NOMO-1 treated with DMSO at 0.1 percent for 48 hours (cell line): ENCODE data around the gene NOS3.

Experiments used
- DNase-seq: peaks from one replicate; lab custom pipeline; 2025; ENCODE audit not compliant: unreplicated experiment; lab: John Stamatoyannopoulos, UW

NOS3 gene

DNA sequence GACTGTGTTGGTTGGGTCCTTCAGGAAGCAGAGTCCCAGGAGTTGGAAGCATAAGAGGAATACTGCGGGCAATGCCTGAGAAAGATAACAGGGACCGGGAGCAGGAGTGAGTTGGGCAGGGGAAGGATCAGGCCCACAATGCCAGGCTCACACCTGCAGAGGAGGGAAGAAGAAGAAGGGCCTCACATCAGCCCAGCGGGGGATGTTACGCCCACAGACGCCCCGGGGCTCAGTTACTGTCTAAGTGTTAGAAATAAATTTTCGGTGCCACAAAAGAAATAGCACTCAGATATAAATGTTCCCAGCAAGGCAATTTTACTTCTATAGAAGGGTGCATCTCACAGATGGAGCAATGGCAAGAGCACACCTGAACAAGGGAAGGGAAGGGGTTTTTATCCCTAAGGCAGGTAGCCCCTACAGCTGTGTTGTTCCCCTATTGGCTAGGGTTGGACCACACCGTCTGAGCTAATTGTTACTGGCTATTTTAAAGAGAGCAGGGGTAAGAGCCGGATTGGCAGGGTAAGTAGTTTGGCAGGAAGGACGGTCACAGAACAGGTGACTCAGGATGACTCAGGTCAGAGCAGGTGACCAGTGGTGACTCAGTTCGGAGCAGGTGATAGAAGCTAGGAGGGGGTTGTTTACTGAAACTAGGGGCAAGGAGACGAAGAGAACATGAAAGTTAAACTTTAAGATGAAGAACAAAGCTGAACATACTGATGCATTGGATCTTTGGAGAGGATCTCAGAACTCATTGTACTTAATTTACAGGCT is at the start of gene NOS3:
NOS3 (plus strand) TSS at position 602 of the 771 bp plus-strand sequence. CDS start 2,787 bp downstream, outside the sequence.
- no peak for DNase-seq

GRCh38 chr7:150941351-150942000 is 49.3 kb upstream of the NOS3 start:
- no peak for DNase-seq

DNA sequence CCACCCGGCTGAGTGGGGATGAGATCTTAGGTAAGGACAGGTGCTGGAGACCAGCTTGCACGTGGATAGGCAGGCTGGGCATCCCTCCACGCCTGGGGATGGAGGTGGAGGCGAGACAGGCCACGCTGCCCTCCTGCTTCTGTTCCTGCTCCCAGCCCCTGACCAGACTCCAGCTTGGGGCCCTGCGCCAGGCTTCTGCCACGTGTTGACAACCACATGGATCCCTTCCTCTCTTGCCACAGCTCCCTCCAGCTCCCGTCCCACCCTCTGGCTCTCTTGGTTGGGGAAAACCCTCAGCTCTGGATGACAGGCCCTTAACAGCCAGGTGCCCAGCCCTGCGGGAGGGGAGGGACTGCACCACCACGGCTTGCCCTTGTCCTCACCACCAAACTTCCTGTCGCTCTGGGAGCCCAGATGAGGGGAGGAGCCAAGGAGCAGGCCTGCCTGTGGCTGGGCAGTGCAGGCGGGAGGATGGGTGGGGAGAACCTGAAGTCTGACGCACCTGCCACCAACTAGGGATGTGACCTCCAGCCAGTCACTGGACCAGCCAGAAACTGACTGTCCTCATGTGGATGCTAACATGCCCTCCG is 48.7 kb upstream of the NOS3 start:
- no peak for DNase-seq

DNA sequence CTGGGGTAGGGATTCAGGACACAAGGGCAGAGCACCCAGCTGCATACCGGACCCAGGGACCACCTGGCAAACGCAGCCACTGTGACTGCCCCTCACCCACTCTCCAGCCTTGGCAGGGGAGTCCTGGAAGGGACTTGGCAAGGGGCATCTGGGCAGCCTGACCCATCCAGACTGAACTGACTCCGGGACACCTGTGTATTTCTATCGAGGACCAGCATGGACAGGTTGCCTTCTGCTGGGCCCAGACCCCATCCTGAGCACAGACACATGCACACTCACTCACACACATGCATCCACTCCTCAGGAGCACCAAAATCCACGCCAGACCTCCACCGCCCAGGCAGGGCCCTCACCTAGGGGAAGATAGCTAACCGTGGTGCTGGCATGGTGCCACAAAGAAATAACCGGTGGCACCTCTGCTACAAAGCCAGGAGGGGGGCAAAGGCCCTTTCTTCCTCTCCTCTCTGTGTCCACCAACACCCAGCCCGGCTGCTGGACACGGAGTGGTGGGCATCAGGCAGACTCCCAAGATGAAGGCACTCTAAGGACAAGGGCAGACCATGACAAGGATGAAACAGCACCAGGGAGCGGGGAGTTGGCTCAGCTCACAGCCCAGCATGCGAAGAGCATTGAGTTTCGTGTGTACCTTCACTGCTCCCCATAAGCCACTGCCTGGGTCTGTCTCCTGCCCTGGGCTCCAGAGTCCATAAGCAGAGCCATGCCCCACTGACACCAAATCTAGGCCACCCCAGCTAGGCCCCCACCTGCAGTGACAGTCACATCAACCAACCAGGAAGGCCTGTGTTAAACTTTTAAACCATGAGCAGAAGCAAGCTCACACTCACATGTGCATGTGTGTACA is 48.0 kb upstream of the NOS3 start:
- no peak for DNase-seq

- DNase-seq = no peak
These were observed 47.4 kb upstream of the NOS3 start for GRCh38 chr7:150943453-150943814.

- no peak for DNase-seq
These were observed 46.5 kb upstream of the NOS3 start for GRCh38 chr7:150944066-150945042.

- DNase-seq = no peak
These were observed 45.5 kb upstream of the NOS3 start for GRCh38 chr7:150945171-150945852.

GRCh38 chr7:150945853-150946420 is 44.9 kb upstream of the NOS3 start:
- no peak for DNase-seq

DNA sequence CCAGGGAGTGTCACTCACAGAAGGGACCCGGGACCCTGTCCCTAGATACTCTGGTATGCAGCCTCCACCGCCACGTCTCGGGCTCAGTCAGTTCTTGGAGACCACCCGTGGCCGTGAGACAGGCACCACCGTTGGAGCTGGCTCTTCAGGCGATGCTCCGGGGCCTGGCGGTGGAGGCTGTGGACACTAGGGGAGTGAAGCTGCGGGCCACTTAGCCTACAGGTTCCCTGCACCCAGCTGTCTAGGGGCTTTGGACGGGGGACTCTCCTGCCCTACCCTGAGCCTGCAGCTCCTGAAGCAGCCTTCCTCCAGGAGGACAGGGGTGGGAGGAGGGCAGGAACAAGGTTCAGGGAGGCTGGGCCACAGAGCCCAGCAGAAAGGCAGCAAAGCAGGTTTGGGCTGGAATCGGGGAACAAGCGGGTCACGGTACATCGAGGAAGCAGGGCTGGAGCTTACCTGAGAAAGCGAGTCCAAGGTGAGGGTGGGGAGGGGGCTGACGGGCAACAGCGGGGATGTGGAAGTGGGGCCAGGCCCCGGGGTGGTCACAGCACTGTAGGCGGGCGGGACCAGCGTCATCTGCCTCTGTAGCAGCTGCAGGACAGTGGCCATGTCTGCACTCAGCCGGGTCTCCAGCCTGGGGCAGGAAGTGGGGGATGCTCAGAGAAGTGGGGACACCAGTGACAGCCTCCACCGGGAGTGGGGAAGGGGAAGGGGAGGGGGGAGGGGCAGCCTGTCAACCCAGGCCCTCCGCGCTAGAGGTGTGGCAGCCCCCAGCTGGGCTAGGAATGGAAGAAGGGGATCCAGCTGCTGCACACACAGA is 44.2 kb upstream of the NOS3 start:
- no peak for DNase-seq

DNA sequence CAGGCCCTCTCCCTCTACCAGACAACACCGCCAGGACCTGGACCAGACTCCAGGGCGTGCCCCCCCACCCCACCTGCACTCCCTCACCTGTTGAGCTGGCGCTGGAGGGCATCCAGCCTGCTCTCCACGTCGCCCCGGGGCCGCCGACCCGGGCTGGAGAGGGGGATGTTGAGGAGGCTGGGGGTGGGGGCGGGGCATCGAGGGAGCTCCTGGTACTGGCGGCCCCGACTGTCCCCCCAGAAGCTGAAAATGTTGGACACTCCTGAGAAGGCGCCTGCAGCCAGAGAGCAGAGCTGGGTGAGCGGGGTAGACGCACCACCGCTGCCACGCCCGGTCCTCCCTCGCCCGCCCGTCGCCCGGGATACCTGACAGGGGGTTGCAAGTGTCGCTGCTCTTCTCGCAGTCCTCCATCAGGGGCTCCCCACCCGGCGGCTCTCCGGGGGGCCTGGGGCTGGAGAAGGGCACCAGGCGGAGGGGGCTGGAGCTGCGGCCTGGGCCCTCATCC is 43.5 kb upstream of the NOS3 start:
- DNase-seq = no peak

DNA sequence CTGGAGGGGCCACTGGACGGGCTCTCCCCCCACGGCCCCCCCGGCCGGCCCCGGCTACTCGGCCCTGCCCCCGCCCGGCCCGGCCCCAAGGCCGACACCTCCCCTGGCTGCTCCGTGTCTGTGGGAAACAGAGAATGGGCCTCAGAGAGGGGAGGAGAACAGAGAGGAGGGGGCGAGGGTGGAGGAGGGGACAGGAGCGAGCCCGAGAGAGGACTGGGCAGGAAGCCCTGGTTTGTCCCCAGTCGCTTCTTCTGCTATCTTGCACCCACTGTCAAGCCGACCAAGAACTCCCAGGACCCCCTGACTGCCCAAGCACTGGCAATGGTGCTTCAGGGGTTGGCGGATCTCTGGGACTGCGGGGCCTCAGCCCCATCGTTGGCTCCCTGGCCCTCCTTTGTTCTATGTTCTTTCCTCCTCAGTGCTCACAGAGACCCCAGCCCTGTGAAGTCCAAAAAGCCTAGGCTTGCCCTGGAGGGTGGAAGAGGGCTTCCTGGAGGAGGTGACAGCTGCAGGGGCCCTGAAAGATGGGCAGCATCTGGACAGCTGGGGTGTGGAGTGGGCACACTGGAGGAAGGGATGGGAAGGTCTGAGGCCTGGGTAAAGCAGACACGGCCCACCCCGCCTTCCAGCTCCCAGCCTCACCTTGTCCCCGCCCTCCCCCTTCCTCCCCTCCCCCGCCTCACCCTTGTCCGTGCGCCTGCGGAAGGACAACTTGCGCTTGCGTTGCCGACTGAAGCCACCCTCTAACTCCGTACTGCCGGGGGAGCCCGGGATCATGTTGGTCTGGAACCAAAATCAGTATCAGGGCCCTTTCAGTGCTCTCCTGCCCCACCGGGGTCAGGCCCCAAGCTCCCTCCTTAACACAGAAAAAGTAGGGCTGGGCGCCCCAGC is 42.8 kb upstream of the NOS3 start:
- no peak for DNase-seq

DNA sequence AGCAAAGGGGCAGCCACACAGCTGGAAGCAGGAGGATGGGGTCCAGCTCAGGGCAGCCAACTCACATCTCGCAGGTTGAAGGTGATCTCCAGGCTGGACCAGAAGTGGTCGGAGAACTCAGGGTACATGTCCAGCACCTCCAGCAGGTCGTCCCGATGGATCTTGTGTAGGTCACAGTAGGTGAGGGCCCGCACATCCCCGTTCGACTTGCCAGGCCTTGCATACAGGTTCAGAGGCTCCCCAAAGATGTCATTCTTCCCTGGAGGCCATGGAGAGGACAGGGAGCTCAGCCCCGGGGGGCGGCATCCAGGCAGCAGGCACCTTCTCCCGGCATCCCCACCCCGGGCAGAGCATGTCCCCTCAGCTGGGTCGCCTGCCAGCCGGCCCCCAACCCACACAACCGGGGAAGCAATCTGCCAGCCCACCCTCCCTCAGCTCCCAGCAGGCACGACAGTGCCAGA is 42.0 kb upstream of the NOS3 start:
- no peak for DNase-seq

- DNase-seq = no peak
These were observed 41.3 kb upstream of the NOS3 start for GRCh38 chr7:150949564-150949963.

- DNase-seq = no peak
These were observed 40.8 kb upstream of the NOS3 start for GRCh38 chr7:150949971-150950491.

DNA sequence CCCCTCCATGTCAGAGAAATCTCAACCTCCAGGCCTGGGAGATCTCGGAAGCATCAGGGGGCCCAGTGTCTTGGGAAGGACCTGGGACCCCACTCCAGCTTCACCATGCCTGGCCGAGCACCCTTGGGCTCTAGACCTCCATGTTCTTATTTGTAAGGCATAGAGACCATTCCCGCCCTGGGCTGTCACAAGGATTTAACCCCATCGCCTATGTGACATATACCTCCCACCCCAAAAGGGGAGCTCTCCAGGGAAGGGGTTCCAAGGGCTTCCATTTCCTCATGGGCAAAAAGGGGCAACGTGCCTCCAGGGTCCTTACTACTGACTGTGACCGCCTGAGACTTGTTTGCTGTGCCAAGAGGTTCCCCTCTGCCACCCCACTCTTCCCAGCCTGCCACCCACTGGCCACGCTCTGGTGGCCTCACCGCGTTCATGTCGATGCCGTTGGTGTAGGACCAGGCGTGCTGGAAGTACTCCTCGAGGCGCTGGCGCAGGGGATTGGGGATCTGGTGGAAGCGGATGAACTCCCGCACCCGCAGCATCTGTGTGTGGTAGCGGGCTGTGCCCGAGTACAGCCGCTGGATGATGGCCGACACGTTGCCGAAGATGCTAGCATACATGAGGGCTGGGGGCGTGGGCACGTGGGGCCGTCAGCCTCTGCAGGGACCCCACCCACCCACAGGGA is 40.2 kb upstream of the NOS3 start:
- DNase-seq = no peak

- no peak for DNase-seq
These were observed 39.7 kb upstream of the NOS3 start for GRCh38 chr7:150951181-150951520.
